Liver (tissue), 9 donors: ENCODE measurements around the gene ADPRH. TPM values are rescaled to one million over a fixed set of nuclear protein-coding genes. Genes with fewer than 3 reads are reported as not detected.

Experiments used
- DNase-seq: peaks from one replicate; pipeline ENCODE4 v3.0.0-alpha.2; 2017; ENCODE audit warnings: low spot score
- H3K27ac ChIP-seq, 2 donors: one replicate each; pipeline ENCODE4 v1.7.0; 2013; ENCODE audit warnings: inconsistent platforms in 2 of 2, low read length in 2 of 2, control low read depth in 1 of 2, low read depth in 1 of 2, mild to moderate bottlenecking in 1 of 2
- H3K27me3 ChIP-seq, 4 donors: one replicate each; pipeline versions ENCODE4 v1.6.1 to v1.7.0; 2013; ENCODE audit warnings: low read length in 3 of 4, inconsistent platforms in 1 of 4, mild to moderate bottlenecking in 1 of 4, moderate library complexity in 1 of 4; ENCODE audit not compliant: control insufficient read depth in 4 of 4, insufficient read depth in 4 of 4
- H3K36me3 ChIP-seq, 4 donors: one replicate each; pipeline versions ENCODE4 v1.6.1 to v1.7.0; 2013; ENCODE audit warnings: low read length in 3 of 4, mild to moderate bottlenecking in 3 of 4, low read depth in 1 of 4, moderate library complexity in 1 of 4; ENCODE audit not compliant: control insufficient read depth in 4 of 4, insufficient read depth in 3 of 4
- H3K4me1 ChIP-seq, 4 donors: one replicate each; pipeline versions ENCODE4 v1.6.1 to v1.7.0; 2013; ENCODE audit warnings: low read length in 3 of 4, mild to moderate bottlenecking in 3 of 4, moderate library complexity in 1 of 4; ENCODE audit not compliant: control insufficient read depth in 4 of 4, insufficient read depth in 4 of 4
- H3K4me3 ChIP-seq, 3 donors: one replicate each; pipeline versions ENCODE4 v1.6.1 to v1.7.0; 2013; ENCODE audit warnings: low read length in 3 of 3, control low read depth in 1 of 3, low read depth in 1 of 3, mild to moderate bottlenecking in 1 of 3
- H3K9ac ChIP-seq, 2 donors: one replicate each; pipeline ENCODE4 v1.7.0; 2013; ENCODE audit warnings: low read length in 2 of 2, mild to moderate bottlenecking in 2 of 2, moderate library complexity in 2 of 2, control low read depth in 1 of 2, low read depth in 1 of 2
- H3K9me3 ChIP-seq, 4 donors: one replicate each; pipeline versions ENCODE4 v1.6.1 to v1.7.0; 2013; ENCODE audit warnings: low read length in 3 of 4; ENCODE audit not compliant: control insufficient read depth in 4 of 4
- EGR1 ChIP-seq, 2 donors: IDR thresholded peaks; 2 replicates each; pipeline ENCODE4 v1.6.1; 2016 to 2018; ENCODE audit warnings: antibody characterized with exemption in 2 of 2, low read depth in 2 of 2
- FOXA1 ChIP-seq: IDR thresholded peaks from 2 replicates; pipeline ENCODE4 v1.6.1; 2016; ENCODE audit warnings: antibody characterized with exemption
- FOXA2 ChIP-seq: IDR thresholded peaks from 2 replicates; pipeline ENCODE4 v1.6.1; 2016; ENCODE audit warnings: antibody characterized with exemption
- GABPA ChIP-seq, 2 donors: IDR thresholded peaks in 1 of 2; conservative IDR thresholded peaks in 1 of 2; 2 replicates each; pipeline ENCODE4 v1.6.1; 2016; ENCODE audit warnings: antibody characterized with exemption in 2 of 2, mild to moderate bottlenecking in 1 of 2, moderate library complexity in 1 of 2
- HNF4A ChIP-seq, 2 donors: conservative IDR thresholded peaks; 2 replicates each; pipeline ENCODE4 v1.6.1; 2016; ENCODE audit warnings: antibody characterized with exemption in 2 of 2, mild to moderate bottlenecking in 2 of 2
- HNF4G ChIP-seq: IDR thresholded peaks from 2 replicates; pipeline ENCODE4 v1.6.1; 2016; ENCODE audit warnings: antibody characterized with exemption
- JUND ChIP-seq, 2 donors: IDR thresholded peaks; 2 replicates each; pipeline ENCODE4 v1.6.1; 2016; ENCODE audit warnings: antibody characterized with exemption in 2 of 2
- NR2F2 ChIP-seq: IDR thresholded peaks from 2 replicates; pipeline ENCODE4 v1.6.1; 2016; ENCODE audit warnings: antibody characterized with exemption
- RAD21 ChIP-seq, 2 donors: IDR thresholded peaks; 2 replicates each; pipeline ENCODE4 v1.6.1; 2016; ENCODE audit warnings: antibody characterized with exemption in 2 of 2, mild to moderate bottlenecking in 2 of 2
- RXRA ChIP-seq, 2 donors: IDR thresholded peaks; 2 replicates each; pipeline ENCODE4 v1.6.1; 2017 to 2018; ENCODE audit warnings: antibody characterized with exemption in 2 of 2, mild to moderate bottlenecking in 1 of 2
- SP1 ChIP-seq: IDR thresholded peaks from 2 replicates; pipeline ENCODE4 v1.6.1; 2018; ENCODE audit warnings: antibody characterized with exemption, mild to moderate bottlenecking
- TAF1 ChIP-seq: conservative IDR thresholded peaks from 2 replicates; pipeline ENCODE4 v1.6.1; 2016; ENCODE audit warnings: antibody characterized with exemption, mild to moderate bottlenecking
- YY1 ChIP-seq: IDR thresholded peaks from 2 replicates; pipeline ENCODE4 v1.6.1; 2016; ENCODE audit warnings: antibody characterized with exemption, mild to moderate bottlenecking
- WGBS: extraction: QIAGEN DNeasy Blood & Tissue Kit; methylation state at CpG from one replicate; pipeline ENCODE4 v1.1.7; 2013; 5-methylcytosine and 5-hydroxymethylcytosine counted together
- polyA plus RNA-seq, 2 donors: library from polyadenylated mRNA; stranded (reverse) in 1 of 2; unstranded in 1 of 2; fragments of 200-250 nt in 1 of 2; fragments of >200 nt in 1 of 2; fragmentation: Nextera tagmentation in 1 of 2; extraction: Ambion mirVana in 1 of 2; gene quantifications; one replicate each; pipeline versions ENCODE4 v1.2.1 to v1.2.3, GENCODE V29; 2013 to 2015
- total RNA-seq, 2 donors: library from RNA; depleted of rRNA; stranded (reverse); fragments of >200 nt; gene quantifications; one replicate each; pipeline ENCODE4 v1.2.3, GENCODE V29; 2014
- TF ChIP-seq, protein P1 (sequence below): fragments of 150-350 bp; IDR thresholded peaks from 2 replicates; pipeline ENCODE4 v1.5.1; 2017; ENCODE audit warnings: improper control_type of control experiment, low read depth, low read length; ENCODE audit not compliant: missing input control
- TF ChIP-seq, protein P2 (sequence below): IDR thresholded peaks from 2 replicates; pipeline ENCODE4 v1.6.1; 2016; ENCODE audit warnings: antibody characterized with exemption, mild to moderate bottlenecking
- TF ChIP-seq, protein P3 (sequence below): IDR thresholded peaks from 2 replicates; pipeline ENCODE4 v1.6.1; 2016; ENCODE audit warnings: antibody characterized with exemption
- TF ChIP-seq, protein P4 (sequence below): IDR thresholded peaks from 2 replicates; pipeline ENCODE4 v1.6.1; 2016; ENCODE audit warnings: antibody characterized with exemption
- TF ChIP-seq, protein P5 (sequence below): IDR thresholded peaks from 2 replicates; pipeline ENCODE4 v1.6.1; 2016; ENCODE audit warnings: antibody characterized with exemption
- donor health status: healthy.
- donor health status: healthy.
- donor health status: healthy.
- donor health status: healthy.
- donor health status: healthy.

The ADPRH gene
- total and polyA plus RNA-seq, 4 donors = 0.89 to 3.8 (median 2.4) TPM

DNA sequence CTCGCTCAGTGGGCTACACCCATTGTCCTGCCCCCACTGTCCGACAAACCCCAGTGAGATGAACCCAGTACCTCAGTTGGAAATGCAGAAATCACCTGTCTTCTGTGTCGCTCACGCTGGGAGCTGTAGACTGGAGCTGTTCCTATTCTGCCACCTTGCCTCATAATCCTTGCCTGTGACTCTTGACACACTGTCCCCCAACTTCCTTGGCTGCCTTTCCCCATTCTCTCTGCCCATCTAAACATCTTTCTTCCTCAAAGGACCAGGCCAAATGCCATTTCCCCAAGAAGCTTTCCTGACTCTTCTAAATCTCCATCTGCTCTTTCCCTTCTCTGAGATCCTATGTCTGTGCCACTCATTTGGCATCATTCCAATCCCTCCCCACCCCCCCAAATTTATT is 10.1 kb upstream of the ADPRH start:
- 85% methylated on average over 4 of the region's 4 CpGs for WGBS
- no peak for DNase-seq
- Histone ChIP-seq H3K9me3 (no peaks in the 10 kb centered on the region), H3K4me3 (no peak overlapping the region), H3K4me1 (no peaks in the 10 kb centered on the region), H3K9ac (no peak overlapping the region), H3K36me3 (no peaks in the 10 kb centered on the region), H3K27ac (no peak overlapping the region), H3K27me3 (no peaks in the 10 kb centered on the region)
- no peak for TF ChIP-seq GABPA (IDR thresholded peaks at IDR 0.05 in 1 of 2, conservative IDR thresholded peaks at IDR 0.05 in 1 of 2)
- TF ChIP-seq RXRA (IDR thresholded peaks at IDR 0.05) = no peak
- TF ChIP-seq RAD21 (IDR thresholded peaks at IDR 0.05) = no peak
- TF ChIP-seq TAF1 = no peak
- no peak for TF ChIP-seq HNF4G
- TF ChIP-seq FOXA2 = no peak
- no peak for TF ChIP-seq JUND (IDR thresholded peaks at IDR 0.05)
- no peak for TF ChIP-seq NR2F2
- TF ChIP-seq, protein P1, sequence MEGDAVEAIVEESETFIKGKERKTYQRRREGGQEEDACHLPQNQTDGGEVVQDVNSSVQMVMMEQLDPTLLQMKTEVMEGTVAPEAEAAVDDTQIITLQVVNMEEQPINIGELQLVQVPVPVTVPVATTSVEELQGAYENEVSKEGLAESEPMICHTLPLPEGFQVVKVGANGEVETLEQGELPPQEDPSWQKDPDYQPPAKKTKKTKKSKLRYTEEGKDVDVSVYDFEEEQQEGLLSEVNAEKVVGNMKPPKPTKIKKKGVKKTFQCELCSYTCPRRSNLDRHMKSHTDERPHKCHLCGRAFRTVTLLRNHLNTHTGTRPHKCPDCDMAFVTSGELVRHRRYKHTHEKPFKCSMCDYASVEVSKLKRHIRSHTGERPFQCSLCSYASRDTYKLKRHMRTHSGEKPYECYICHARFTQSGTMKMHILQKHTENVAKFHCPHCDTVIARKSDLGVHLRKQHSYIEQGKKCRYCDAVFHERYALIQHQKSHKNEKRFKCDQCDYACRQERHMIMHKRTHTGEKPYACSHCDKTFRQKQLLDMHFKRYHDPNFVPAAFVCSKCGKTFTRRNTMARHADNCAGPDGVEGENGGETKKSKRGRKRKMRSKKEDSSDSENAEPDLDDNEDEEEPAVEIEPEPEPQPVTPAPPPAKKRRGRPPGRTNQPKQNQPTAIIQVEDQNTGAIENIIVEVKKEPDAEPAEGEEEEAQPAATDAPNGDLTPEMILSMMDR = no peak
- TF ChIP-seq, protein P2, sequence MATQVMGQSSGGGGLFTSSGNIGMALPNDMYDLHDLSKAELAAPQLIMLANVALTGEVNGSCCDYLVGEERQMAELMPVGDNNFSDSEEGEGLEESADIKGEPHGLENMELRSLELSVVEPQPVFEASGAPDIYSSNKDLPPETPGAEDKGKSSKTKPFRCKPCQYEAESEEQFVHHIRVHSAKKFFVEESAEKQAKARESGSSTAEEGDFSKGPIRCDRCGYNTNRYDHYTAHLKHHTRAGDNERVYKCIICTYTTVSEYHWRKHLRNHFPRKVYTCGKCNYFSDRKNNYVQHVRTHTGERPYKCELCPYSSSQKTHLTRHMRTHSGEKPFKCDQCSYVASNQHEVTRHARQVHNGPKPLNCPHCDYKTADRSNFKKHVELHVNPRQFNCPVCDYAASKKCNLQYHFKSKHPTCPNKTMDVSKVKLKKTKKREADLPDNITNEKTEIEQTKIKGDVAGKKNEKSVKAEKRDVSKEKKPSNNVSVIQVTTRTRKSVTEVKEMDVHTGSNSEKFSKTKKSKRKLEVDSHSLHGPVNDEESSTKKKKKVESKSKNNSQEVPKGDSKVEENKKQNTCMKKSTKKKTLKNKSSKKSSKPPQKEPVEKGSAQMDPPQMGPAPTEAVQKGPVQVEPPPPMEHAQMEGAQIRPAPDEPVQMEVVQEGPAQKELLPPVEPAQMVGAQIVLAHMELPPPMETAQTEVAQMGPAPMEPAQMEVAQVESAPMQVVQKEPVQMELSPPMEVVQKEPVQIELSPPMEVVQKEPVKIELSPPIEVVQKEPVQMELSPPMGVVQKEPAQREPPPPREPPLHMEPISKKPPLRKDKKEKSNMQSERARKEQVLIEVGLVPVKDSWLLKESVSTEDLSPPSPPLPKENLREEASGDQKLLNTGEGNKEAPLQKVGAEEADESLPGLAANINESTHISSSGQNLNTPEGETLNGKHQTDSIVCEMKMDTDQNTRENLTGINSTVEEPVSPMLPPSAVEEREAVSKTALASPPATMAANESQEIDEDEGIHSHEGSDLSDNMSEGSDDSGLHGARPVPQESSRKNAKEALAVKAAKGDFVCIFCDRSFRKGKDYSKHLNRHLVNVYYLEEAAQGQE = no peak
- TF ChIP-seq, protein P3, sequence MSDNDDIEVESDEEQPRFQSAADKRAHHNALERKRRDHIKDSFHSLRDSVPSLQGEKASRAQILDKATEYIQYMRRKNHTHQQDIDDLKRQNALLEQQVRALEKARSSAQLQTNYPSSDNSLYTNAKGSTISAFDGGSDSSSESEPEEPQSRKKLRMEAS = no peak
- no peak for TF ChIP-seq EGR1 (IDR thresholded peaks at IDR 0.05; ENCODE audit: low read depth in 2 of 2)
- no peak for TF ChIP-seq SP1
- TF ChIP-seq YY1 = no peak
- TF ChIP-seq, protein P4, sequence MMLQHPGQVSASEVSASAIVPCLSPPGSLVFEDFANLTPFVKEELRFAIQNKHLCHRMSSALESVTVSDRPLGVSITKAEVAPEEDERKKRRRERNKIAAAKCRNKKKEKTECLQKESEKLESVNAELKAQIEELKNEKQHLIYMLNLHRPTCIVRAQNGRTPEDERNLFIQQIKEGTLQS = no peak
- TF ChIP-seq FOXA1 = no peak
- TF ChIP-seq, protein P5, sequence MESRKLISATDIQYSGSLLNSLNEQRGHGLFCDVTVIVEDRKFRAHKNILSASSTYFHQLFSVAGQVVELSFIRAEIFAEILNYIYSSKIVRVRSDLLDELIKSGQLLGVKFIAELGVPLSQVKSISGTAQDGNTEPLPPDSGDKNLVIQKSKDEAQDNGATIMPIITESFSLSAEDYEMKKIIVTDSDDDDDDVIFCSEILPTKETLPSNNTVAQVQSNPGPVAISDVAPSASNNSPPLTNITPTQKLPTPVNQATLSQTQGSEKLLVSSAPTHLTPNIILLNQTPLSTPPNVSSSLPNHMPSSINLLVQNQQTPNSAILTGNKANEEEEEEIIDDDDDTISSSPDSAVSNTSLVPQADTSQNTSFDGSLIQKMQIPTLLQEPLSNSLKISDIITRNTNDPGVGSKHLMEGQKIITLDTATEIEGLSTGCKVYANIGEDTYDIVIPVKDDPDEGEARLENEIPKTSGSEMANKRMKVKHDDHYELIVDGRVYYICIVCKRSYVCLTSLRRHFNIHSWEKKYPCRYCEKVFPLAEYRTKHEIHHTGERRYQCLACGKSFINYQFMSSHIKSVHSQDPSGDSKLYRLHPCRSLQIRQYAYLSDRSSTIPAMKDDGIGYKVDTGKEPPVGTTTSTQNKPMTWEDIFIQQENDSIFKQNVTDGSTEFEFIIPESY = no peak
- no peak for TF ChIP-seq HNF4A (conservative IDR thresholded peaks at IDR 0.05)
